ENCODE data around the gene UCN.

Gene UCN

GRCh38 chr2:27284996-27285395 is 23.2 kb downstream of the UCN start:
- TF ChIP-seq POLR2A (IDR thresholded peaks at IDR 0.05; ENCODE audit: extremely low read depth, insufficient read length) = no peak
- no peak for TF ChIP-seq MYC (IDR thresholded peaks at IDR 0.05; ENCODE audit: low read depth, low read length)
- TF ChIP-seq CTCF (IDR thresholded peaks at IDR 0.05; ENCODE audit: low read depth, low read length) = no peak
- TF ChIP-seq MAX (IDR thresholded peaks at IDR 0.05; ENCODE audit: low read depth, low read length) = no peak
- H3K4me3 ChIP-seq (ENCODE audit: low read depth, low read length) = no peak overlapping the region
- no peak for DNase-seq (ENCODE audit: low read depth)

- DNase-seq (ENCODE audit: low read depth) = no peak
- H3K4me3 ChIP-seq (ENCODE audit: low read depth, low read length) = no peak overlapping the region
- TF ChIP-seq POLR2A (IDR thresholded peaks at IDR 0.05; ENCODE audit: extremely low read depth, insufficient read length) = no peak
- no peak for TF ChIP-seq MYC (IDR thresholded peaks at IDR 0.05; ENCODE audit: low read depth, low read length)
- TF ChIP-seq MAX (IDR thresholded peaks at IDR 0.05; ENCODE audit: low read depth, low read length) = no peak
- TF ChIP-seq CTCF (IDR thresholded peaks at IDR 0.05; ENCODE audit: low read depth, low read length) = no peak
Observed at GRCh38 chr2:27282892-27283291, 25.4 kb downstream of the UCN start.

- no peak within 1 kb of the TSS for H3K4me3 ChIP-seq (ENCODE audit: low read depth, low read length)
- no peak for TF ChIP-seq MAX (IDR thresholded peaks at IDR 0.05; ENCODE audit: low read depth, low read length)
- no peak for TF ChIP-seq CTCF (IDR thresholded peaks at IDR 0.05; ENCODE audit: low read depth, low read length)
- TF ChIP-seq POLR2A (IDR thresholded peaks at IDR 0.05; ENCODE audit: extremely low read depth, insufficient read length) = no peak
- no peak for TF ChIP-seq MYC (IDR thresholded peaks at IDR 0.05; ENCODE audit: low read depth, low read length)
- DNase-seq (ENCODE audit: low read depth) = no peak
Observed at GRCh38 chr2:27281855-27282559, 26.2 kb downstream of the UCN start, which contains the start of gene TRIM54. TSS of gene TRIM54 (plus strand) at chr2:27282429. CDS start at chr2:27282732, 303 bp downstream.

DNA sequence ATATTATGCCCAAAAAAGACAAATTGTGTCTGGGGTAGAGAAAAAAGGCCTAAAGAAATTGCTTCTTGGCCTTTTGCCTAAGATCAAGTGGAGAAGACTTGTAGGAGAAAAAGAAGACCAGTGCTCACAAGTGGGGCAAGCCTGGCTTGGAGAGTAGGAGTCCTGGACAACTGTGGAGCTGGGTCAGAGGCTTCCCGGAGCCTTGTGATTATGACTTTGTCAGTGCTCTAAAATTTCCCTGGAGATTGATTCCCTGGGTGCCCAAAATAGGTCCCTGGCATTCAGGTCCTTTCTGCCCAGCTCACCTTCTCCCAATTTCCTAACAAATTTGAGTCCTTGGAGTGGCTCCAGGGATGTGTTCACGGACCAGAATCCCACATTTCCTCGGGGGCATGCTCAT is 26.8 kb downstream of the UCN start:
- no peak overlapping the region for H3K4me3 ChIP-seq (ENCODE audit: low read depth, low read length)
- TF ChIP-seq MAX (IDR thresholded peaks at IDR 0.05; ENCODE audit: low read depth, low read length) (no peak), POLR2A (IDR thresholded peaks at IDR 0.05; ENCODE audit: extremely low read depth, insufficient read length) (no peak), MYC (IDR thresholded peaks at IDR 0.05; ENCODE audit: low read depth, low read length) (no peak), CTCF (IDR thresholded peaks at IDR 0.05; ENCODE audit: low read depth, low read length) (no peak)
- DNase-seq (ENCODE audit: low read depth) = no peak

GRCh38 chr2:27280826-27281225 is 27.4 kb downstream of the UCN start:
- TF ChIP-seq CTCF (IDR thresholded peaks at IDR 0.05; ENCODE audit: low read depth, low read length) (no peak), POLR2A (IDR thresholded peaks at IDR 0.05; ENCODE audit: extremely low read depth, insufficient read length) (no peak), MYC (IDR thresholded peaks at IDR 0.05; ENCODE audit: low read depth, low read length) (no peak)
- no peak for DNase-seq (ENCODE audit: low read depth)
- H3K4me3 ChIP-seq (ENCODE audit: low read depth, low read length) = no peak overlapping the region

Measured in NB4 (cell line).